PFSK-1 (cell line): Measurements from ENCODE around the gene MARCKS.

Source experiments
- POLR2AphosphoS5 ChIP-seq: IDR thresholded peaks from 2 replicates; pipeline ENCODE4 v1.6.1; 2012; ENCODE audit warnings: low read depth, mild to moderate bottlenecking, control low read depth, low read length, moderate library complexity
- SIN3A ChIP-seq: IDR thresholded peaks from 2 replicates; pipeline ENCODE4 v1.6.1; 2012; ENCODE audit warnings: mild to moderate bottlenecking, low read length, moderate library complexity, borderline replicate concordance; ENCODE audit not compliant: insufficient read depth
- TAF1 ChIP-seq: IDR thresholded peaks from 2 replicates; pipeline ENCODE4 v1.6.1; 2012; ENCODE audit warnings: low read length, control low read depth, borderline replicate concordance; ENCODE audit not compliant: insufficient read depth

DNA sequence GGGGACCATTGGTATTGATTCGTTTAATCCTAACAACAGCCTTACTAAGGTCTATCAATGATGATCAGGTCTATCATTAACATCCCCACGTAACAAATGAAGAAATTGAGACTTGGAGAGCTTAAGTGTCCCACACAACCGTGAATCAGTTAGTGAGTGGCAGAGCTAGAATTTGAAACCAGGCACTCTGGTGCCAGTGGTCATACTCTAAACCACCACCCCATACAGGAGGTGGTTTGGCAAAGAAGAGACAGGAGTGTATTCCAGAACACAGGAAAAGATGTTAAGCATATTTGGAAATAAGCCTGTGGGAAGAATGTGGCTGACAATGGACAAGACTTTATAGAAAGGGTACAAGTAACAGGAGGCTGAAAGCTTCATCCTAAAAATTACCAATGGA lies 35.7 kb upstream of the MARCKS start:
- no peak for TF ChIP-seq POLR2AphosphoS5
- TF ChIP-seq SIN3A, result no peak
- TF ChIP-seq TAF1, result no peak
